ENCODE data around the gene SH2D4B.
"Not testable (repeated sequence)": the region's sequence is repeated elsewhere in the genome, so short reads cannot be mapped to it uniquely, and the experiment has no call there.

SH2D4B gene

GRCh38 chr10:80540618-80540980, 2.9 kb downstream of the SH2D4B start:
- no peak for DNase-seq (ENCODE audit: low spot score)
- TF ChIP-seq CTCF (conservative IDR thresholded peaks at IDR 0.05; ENCODE audit: low read depth), result no peak
- ChIA-PET CTCF (interaction anchor here (0.6 kb wide), 1 partner anchor 475 kb away, joined by 3 read pairs; no protein-coding TSS in a partner anchor), POLR2A (ENCODE audit: low non-redundant PET) (no interaction called here)
- no peak overlapping the region for H3K27ac ChIP-seq

GRCh38 chr10:80540981-80541750, 3.5 kb downstream of the SH2D4B start:
- no peak for DNase-seq (ENCODE audit: low spot score)
- POLR2A ChIA-PET (ENCODE audit: low non-redundant PET), result no interaction called here

GRCh38 chr10:80542053-80542452, 4.4 kb downstream of the SH2D4B start:
- no peak for DNase-seq (ENCODE audit: low spot score)
- no peak for TF ChIP-seq CTCF (conservative IDR thresholded peaks at IDR 0.05; ENCODE audit: low read depth)
- POLR2A ChIA-PET (ENCODE audit: low non-redundant PET), result no interaction called here
- CTCF ChIA-PET, result interaction anchor here (0.6 to 1.0 kb wide), 2 partner anchors 54 to 121 kb away, joined by 4 read pairs; no protein-coding TSS in a partner anchor
- no peak overlapping the region for H3K27ac ChIP-seq

More at GRCh38 chr10:80540981-80541750, 3.5 kb downstream of the SH2D4B start:
- H3K27ac ChIP-seq, result no peak overlapping the region
- no peak for TF ChIP-seq CTCF (conservative IDR thresholded peaks at IDR 0.05; ENCODE audit: low read depth)
- CTCF ChIA-PET, result no interaction called here

- ChIA-PET POLR2A (ENCODE audit: low non-redundant PET) (no interaction called here), CTCF (interaction anchor here (1.0 kb wide), 1 partner anchor 120 kb away, joined by 4 read pairs; no protein-coding TSS in a partner anchor)
- no peak for TF ChIP-seq CTCF (conservative IDR thresholded peaks at IDR 0.05; ENCODE audit: low read depth)
- H3K27ac ChIP-seq, result no peak overlapping the region
- DNase-seq (ENCODE audit: low spot score), result no peak
These were observed 5.1 kb downstream of the SH2D4B start for GRCh38 chr10:80542652-80543318.

- DNase-seq (ENCODE audit: low spot score); POLR2A ChIA-PET (ENCODE audit: low non-redundant PET); CTCF ChIA-PET; H3K27ac ChIP-seq: not testable (repeated sequence)
These were observed 5.6 kb downstream of the SH2D4B start for GRCh38 chr10:80543319-80543672.

- no peak for TF ChIP-seq CTCF (conservative IDR thresholded peaks at IDR 0.05; ENCODE audit: low read depth)
- no peak for DNase-seq (ENCODE audit: low spot score)
- CTCF ChIA-PET, result no interaction called here
- POLR2A ChIA-PET (ENCODE audit: low non-redundant PET), result no interaction called here
- no peak overlapping the region for H3K27ac ChIP-seq
These were observed 6.7 kb downstream of the SH2D4B start for GRCh38 chr10:80544316-80544953.
